ENCODE measurements around the gene KAT6B.

DNA sequence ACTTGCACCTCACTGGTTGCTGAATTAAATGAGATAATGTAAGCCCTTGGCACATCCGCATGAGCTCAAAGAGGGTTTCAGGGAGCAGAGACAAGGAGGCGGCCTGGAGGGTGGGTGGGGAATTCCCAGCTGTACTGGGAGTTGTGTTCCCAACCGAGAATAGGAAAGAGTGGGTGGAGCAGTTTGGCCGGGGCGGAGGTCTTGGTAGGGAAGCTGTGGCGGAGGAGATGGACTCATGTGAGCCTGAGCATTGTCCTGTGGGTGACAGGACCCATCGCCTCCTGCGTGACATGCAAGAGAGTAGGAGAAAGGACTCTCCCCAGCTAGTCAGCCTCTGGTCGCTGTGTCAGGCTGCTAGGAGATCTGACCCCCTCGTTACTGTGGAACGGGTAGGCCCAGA, 244.1 kb downstream of the KAT6B start:
- TF ChIP-seq EZH2 (IDR thresholded peaks at IDR 0.05; ENCODE audit: insufficient read depth, poor library complexity, severe bottlenecking) (no peak), EZH2phosphoT487 (IDR thresholded peaks at IDR 0.05; ENCODE audit: insufficient read depth, low read depth) (no peak)
